OCI-LY3 (cell line): ENCODE results near the gene PLAA.

ENCODE experiments used
- EZH2phosphoT487 ChIP-seq: fragments of 200-600 bp; shearing (Covaris generic); IDR thresholded peaks from 2 replicates; pipeline ENCODE4 v1.6.1; 2018; ENCODE audit warnings: antibody characterized with exemption, mixed run types, low read depth
- TF ChIP-seq, protein P1 (sequence below): fragments of 200-600, 300-600 bp; sonication (generic); IDR thresholded peaks from 2 replicates; pipeline ENCODE4 v1.5.1; 2014; ENCODE audit warnings: antibody characterized with exemption, low read length, low read depth

DNA sequence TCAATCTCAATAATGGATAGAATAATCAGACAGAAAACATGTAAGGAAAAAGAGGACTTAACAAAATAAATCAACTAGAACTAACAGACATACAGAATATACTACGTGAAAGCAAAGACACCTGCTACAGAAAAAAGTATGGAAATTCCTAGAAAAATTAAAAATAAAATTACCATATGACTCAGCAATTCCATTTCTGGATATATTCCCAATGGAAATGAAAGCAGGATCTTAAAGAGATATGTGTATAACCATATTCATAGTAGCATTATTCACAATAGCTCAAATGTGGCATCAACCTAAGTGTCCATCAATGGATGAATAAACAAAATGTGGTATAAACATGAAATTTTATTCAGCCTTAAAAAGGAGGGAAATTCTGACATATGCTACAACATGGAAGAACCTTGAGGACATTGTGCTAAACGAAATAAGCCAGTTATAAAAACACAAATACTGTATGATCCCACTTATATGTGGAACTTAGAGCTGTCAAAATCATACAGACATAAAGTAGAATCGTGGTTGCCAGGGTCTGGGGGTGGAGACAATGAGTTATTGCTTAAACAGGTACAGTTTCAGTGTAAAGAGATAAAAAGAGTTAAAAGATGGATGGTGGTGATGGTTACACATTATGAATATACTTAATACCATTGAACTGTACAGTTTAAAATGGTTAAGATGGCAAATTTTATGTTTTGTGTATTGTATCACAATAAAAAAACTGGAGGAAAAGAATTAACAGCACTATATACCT is 6.9 kb downstream of the PLAA start:
- TF ChIP-seq, protein P1, sequence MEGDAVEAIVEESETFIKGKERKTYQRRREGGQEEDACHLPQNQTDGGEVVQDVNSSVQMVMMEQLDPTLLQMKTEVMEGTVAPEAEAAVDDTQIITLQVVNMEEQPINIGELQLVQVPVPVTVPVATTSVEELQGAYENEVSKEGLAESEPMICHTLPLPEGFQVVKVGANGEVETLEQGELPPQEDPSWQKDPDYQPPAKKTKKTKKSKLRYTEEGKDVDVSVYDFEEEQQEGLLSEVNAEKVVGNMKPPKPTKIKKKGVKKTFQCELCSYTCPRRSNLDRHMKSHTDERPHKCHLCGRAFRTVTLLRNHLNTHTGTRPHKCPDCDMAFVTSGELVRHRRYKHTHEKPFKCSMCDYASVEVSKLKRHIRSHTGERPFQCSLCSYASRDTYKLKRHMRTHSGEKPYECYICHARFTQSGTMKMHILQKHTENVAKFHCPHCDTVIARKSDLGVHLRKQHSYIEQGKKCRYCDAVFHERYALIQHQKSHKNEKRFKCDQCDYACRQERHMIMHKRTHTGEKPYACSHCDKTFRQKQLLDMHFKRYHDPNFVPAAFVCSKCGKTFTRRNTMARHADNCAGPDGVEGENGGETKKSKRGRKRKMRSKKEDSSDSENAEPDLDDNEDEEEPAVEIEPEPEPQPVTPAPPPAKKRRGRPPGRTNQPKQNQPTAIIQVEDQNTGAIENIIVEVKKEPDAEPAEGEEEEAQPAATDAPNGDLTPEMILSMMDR, result no peak
- TF ChIP-seq EZH2phosphoT487, result no peak
